Mesothelial cell of epicardium (in vitro differentiated cells): ENCODE measurements around the gene SEMA4D. TPM values are rescaled to one million over a fixed set of nuclear protein-coding genes. Genes with fewer than 3 reads are reported as not detected.
A peak's percentile ranks its signal among the peaks of the same experiment; 100 is the strongest.

Source experiments
- DNase-seq, 2 experiments: peaks; one replicate each; pipeline ENCODE4 v3.0.0; 2021; ENCODE audit warnings: low spot score in 2 of 2; ENCODE audit not compliant: unreplicated experiment in 2 of 2
- H3K27ac Mint-ChIP-seq: 2 replicates; pipeline ENCODE4 v1.8.0; 2021; ENCODE audit warnings: mixed read lengths
- H3K27me3 Mint-ChIP-seq: 2 replicates; pipeline ENCODE4 v1.8.0; 2021; ENCODE audit warnings: low read depth, mixed read lengths
- H3K36me3 Mint-ChIP-seq: 2 replicates; pipeline ENCODE4 v1.8.0; 2021; ENCODE audit warnings: mixed read lengths
- H3K4me1 Mint-ChIP-seq: 2 replicates; pipeline ENCODE4 v1.8.0; 2021; ENCODE audit warnings: mixed read lengths
- H3K4me3 Mint-ChIP-seq: 2 replicates; pipeline ENCODE4 v1.8.0; 2021; ENCODE audit warnings: mild to moderate bottlenecking, moderate library complexity, mixed read lengths
- H3K9me3 Mint-ChIP-seq: 2 replicates; pipeline ENCODE4 v1.8.0; 2021; ENCODE audit warnings: mixed read lengths
- CTCF ChIP-seq: fragments of 200-600 bp; sonication (generic); IDR thresholded peaks from one replicate; pipeline ENCODE4 v1.5.0; 2021; ENCODE audit warnings: antibody characterized with exemption; ENCODE audit not compliant: unreplicated experiment
- microRNA-seq: library from miRNA; unstranded; fragments of <30 nt; microRNA quantifications from one replicate; pipeline ENCODE4 v1.2.0, GENCODE V29; 2021; ENCODE audit warnings: inconsistent platforms, mixed read lengths
- total RNA-seq: library from RNA; stranded (reverse); gene quantifications from 3 replicates; pipeline ENCODE4 v1.2.1, GENCODE V29; 2021

Gene SEMA4D
- total RNA-seq, 1 donor from 2014 or later: 44.7 TPM

GRCh38 chr9:89313842-89314241 lies 184.1 kb downstream of the SEMA4D start:
- Mint-ChIP-seq H3K4me3 (peak overlapping the region; percentile 95), H3K27me3 (no peaks in the 10 kb centered on the region), H3K9me3 (no peaks in the 10 kb centered on the region), H3K4me1 (peaks cover 56% of the 10 kb centered on the region), H3K36me3 (peaks cover 9% of the 10 kb centered on the region), H3K27ac (peak overlapping the region; percentile 78)
- TF ChIP-seq CTCF: no peak
- DNase-seq: no peak

- Mint-ChIP-seq H3K9me3 (no peaks in the 10 kb centered on the region), H3K36me3 (peaks cover 7% of the 10 kb centered on the region), H3K4me3 (peak overlapping the region; percentile 95), H3K4me1 (peaks cover 48% of the 10 kb centered on the region), H3K27ac (peak overlapping the region; percentile 93), H3K27me3 (no peaks in the 10 kb centered on the region)
- DNase-seq: no peak
- no peak for TF ChIP-seq CTCF
Observed at GRCh38 chr9:89312222-89312571, 185.7 kb downstream of the SEMA4D start.

GRCh38 chr9:89311346-89312221 lies 186.3 kb downstream of the SEMA4D start:
- peak in 1 of 2 experiments; percentile 41 for DNase-seq
- peaks cover 6% of the 10 kb centered on the region for H3K36me3 Mint-ChIP-seq
- TF ChIP-seq CTCF: no peak
- no peaks in the 10 kb centered on the region for H3K9me3 Mint-ChIP-seq
- peak overlapping the region; percentile 100 for H3K27ac Mint-ChIP-seq
- peaks cover 44% of the 10 kb centered on the region for H3K4me1 Mint-ChIP-seq
- no peaks in the 10 kb centered on the region for H3K27me3 Mint-ChIP-seq
- H3K4me3 Mint-ChIP-seq: peak overlapping the region; percentile 95

Small RNA genes within 50 kb of the gene (microRNA-seq; reads per million reads assigned to microRNA genes)
- not detected for gene MIR3153

Other genes starting within 250 kb of the SEMA4D start
- gene CKS2, start 186.9 kb downstream of the SEMA4D start, total RNA-seq: 54.5 to 57.6 TPM (median 54.9 TPM) in 3 replicates
- gene SECISBP2, start 179.6 kb downstream of the SEMA4D start, total RNA-seq: 71.3 to 78.0 TPM (median 75.2 TPM) in 3 replicates
- 1.0 to 2.0 TPM (median 1.8 TPM) in 3 replicates for gene GADD45G, start 106.9 kb upstream of the SEMA4D start, total RNA-seq